NB4 (cell line): ENCODE measurements around the gene TNIP1.

ENCODE experiments used
- CTCF ChIP-seq: IDR thresholded peaks from one replicate; pipeline ENCODE4 v1.5.1; 2012; ENCODE audit warnings: low read depth, low read length
- MAX ChIP-seq: IDR thresholded peaks from 2 replicates; pipeline ENCODE4 v1.6.1; 2011; ENCODE audit warnings: low read depth, low read length
- MYC ChIP-seq: IDR thresholded peaks from 2 replicates; pipeline ENCODE4 v1.6.1; 2011; ENCODE audit warnings: low read depth, low read length
- POLR2A ChIP-seq: IDR thresholded peaks from 2 replicates; pipeline ENCODE4 v1.6.1; 2011; ENCODE audit warnings: mild to moderate bottlenecking; ENCODE audit not compliant: insufficient read length; ENCODE audit errors: extremely low read depth

- no peak for TF ChIP-seq CTCF
- no peak for TF ChIP-seq POLR2A
- no peak for TF ChIP-seq MYC
- TF ChIP-seq MAX: no peak
Observed at GRCh38 chr5:151003503-151003860, 77.4 kb downstream of the TNIP1 start.
